OCI-LY1 (cell line): Measurements from ENCODE around the gene C3orf22.

ENCODE experiments used
- H2AFZ ChIP-seq: fragments of 200-600 bp; sonication (generic), shearing (Covaris generic); 2 replicates; pipeline ENCODE4 v1.6.0; 2014; ENCODE audit warnings: antibody characterized with exemption, mild to moderate bottlenecking, low read length
- H3F3A ChIP-seq: fragments of 200-600 bp; sonication (generic), shearing (Covaris generic); 2 replicates; pipeline ENCODE4 v1.6.0; 2014; ENCODE audit warnings: mild to moderate bottlenecking, antibody characterized with exemption, low read length, moderate library complexity; ENCODE audit not compliant: insufficient read depth
- H3K27ac ChIP-seq: fragments of 200-600 bp; sonication (generic); 2 replicates; pipeline ENCODE4 v1.5.1; 2014; ENCODE audit warnings: low read length, mixed run types, mild to moderate bottlenecking, low read depth; ENCODE audit not compliant: poor library complexity, severe bottlenecking
- H3K27me3 ChIP-seq: fragments of 200-600 bp; sonication (generic); 2 replicates; pipeline ENCODE4 v1.6.0; 2014; ENCODE audit warnings: antibody characterized with exemption, mild to moderate bottlenecking, low read length, moderate library complexity; ENCODE audit not compliant: insufficient read depth
- H3K36me3 ChIP-seq: fragments of 200-600 bp; sonication (generic); 2 replicates; pipeline ENCODE4 v1.6.1; 2014; ENCODE audit warnings: mild to moderate bottlenecking, antibody characterized with exemption, low read length, moderate library complexity, mixed read lengths; ENCODE audit not compliant: insufficient read depth
- H3K4me1 ChIP-seq: fragments of 200-600 bp; sonication (generic); 2 replicates; pipeline ENCODE4 v1.5.1; 2014; ENCODE audit warnings: mild to moderate bottlenecking, low read length, moderate library complexity; ENCODE audit not compliant: insufficient read depth, severe bottlenecking
- H3K4me2 ChIP-seq: fragments of 200-600 bp; sonication (generic), shearing (Covaris generic); 2 replicates; pipeline ENCODE4 v1.6.1; 2014; ENCODE audit warnings: low read length
- H3K4me3 ChIP-seq: fragments of 200-600 bp; sonication (generic); 2 replicates; pipeline ENCODE4 v1.5.1; 2014; ENCODE audit warnings: low read length, low read depth, mild to moderate bottlenecking, mixed read lengths; ENCODE audit not compliant: poor library complexity, severe bottlenecking
- H3K79me2 ChIP-seq: fragments of 200-600 bp; shearing (Covaris generic); 2 replicates; pipeline ENCODE4 v1.6.1; 2016; ENCODE audit warnings: mixed run types, low read length, mixed read lengths; ENCODE audit not compliant: insufficient read depth
- H3K9ac ChIP-seq: fragments of 200-600 bp; sonication (generic), shearing (Covaris generic); 2 replicates; pipeline ENCODE4 v1.6.1; 2014; ENCODE audit warnings: mild to moderate bottlenecking, low read length, mixed read lengths
- H3K9me2 ChIP-seq: fragments of 200-600 bp; sonication (generic), shearing (Covaris generic); 2 replicates; pipeline ENCODE4 v1.6.1; 2014; ENCODE audit warnings: low read depth, mild to moderate bottlenecking, low read length, mixed read lengths
- H3K9me3 ChIP-seq: fragments of 200-600 bp; shearing (Covaris generic); 2 replicates; pipeline ENCODE4 v1.6.1; 2014; ENCODE audit warnings: low read length, mixed read lengths
- H4K20me1 ChIP-seq: fragments of 200-600 bp; sonication (generic), shearing (Covaris generic); 2 replicates; pipeline ENCODE4 v1.6.0; 2016; ENCODE audit warnings: mild to moderate bottlenecking, low read length; ENCODE audit not compliant: insufficient read depth
- CTCF ChIP-seq: fragments of 200-600 bp; sonication (generic), shearing (Covaris generic); IDR thresholded peaks from 2 replicates; pipeline ENCODE4 v1.5.1; 2017; ENCODE audit warnings: mild to moderate bottlenecking, antibody characterized with exemption, low read length, moderate library complexity, mixed read lengths
- EZH2 ChIP-seq: fragments of 200-600 bp; sonication (generic), shearing (Covaris generic); IDR thresholded peaks from 2 replicates; pipeline ENCODE4 v1.8.0; 2017; ENCODE audit warnings: borderline replicate concordance, mixed run types, mild to moderate bottlenecking, antibody characterized with exemption, low read length, moderate library complexity, mixed read lengths

The C3orf22 gene

GRCh38 chr3:126545544-126545943, 13.2 kb downstream of the C3orf22 start:
- Histone ChIP-seq H3K9me3 (no peaks in the 10 kb centered on the region), H3K79me2 (no peaks in the 10 kb centered on the region)

GRCh38 chr3:126544596-126545281, 14.0 kb downstream of the C3orf22 start:
- Histone ChIP-seq H3F3A (no peaks in the 10 kb centered on the region), H3K79me2 (no peaks in the 10 kb centered on the region), H3K9me2 (no peaks in the 10 kb centered on the region), H3K36me3 (no peaks in the 10 kb centered on the region), H4K20me1 (no peaks in the 10 kb centered on the region), H3K27me3 (no peaks in the 10 kb centered on the region), H3K9ac (no peak overlapping the region), H3K4me3 (no peak overlapping the region), H3K4me2 (no peak overlapping the region), H3K27ac (no peak overlapping the region), H2AFZ (no peak overlapping the region), H3K4me1 (no peaks in the 10 kb centered on the region), H3K9me3 (no peaks in the 10 kb centered on the region)
- TF ChIP-seq CTCF, result no peak
- no peak for TF ChIP-seq EZH2

More at GRCh38 chr3:126545544-126545943, 13.2 kb downstream of the C3orf22 start:
- Histone ChIP-seq H3K4me2 (no peak overlapping the region), H3K4me1 (no peaks in the 10 kb centered on the region), H3K36me3 (no peaks in the 10 kb centered on the region), H3K9me2 (no peaks in the 10 kb centered on the region), H3K27ac (no peak overlapping the region), H3K9ac (no peak overlapping the region), H3K4me3 (no peak overlapping the region), H3K27me3 (no peaks in the 10 kb centered on the region), H3F3A (no peaks in the 10 kb centered on the region), H4K20me1 (no peaks in the 10 kb centered on the region), H2AFZ (no peak overlapping the region)
- no peak for TF ChIP-seq EZH2
- TF ChIP-seq CTCF, result no peak

- Histone ChIP-seq H3K4me1 (no peaks in the 10 kb centered on the region), H3K36me3 (no peaks in the 10 kb centered on the region), H2AFZ (no peak overlapping the region), H3K79me2 (no peaks in the 10 kb centered on the region), H3K27me3 (no peaks in the 10 kb centered on the region), H3K9ac (no peak overlapping the region), H3K4me2 (no peak overlapping the region), H4K20me1 (no peaks in the 10 kb centered on the region), H3K9me3 (no peaks in the 10 kb centered on the region), H3K9me2 (no peaks in the 10 kb centered on the region), H3K27ac (no peak overlapping the region), H3F3A (no peaks in the 10 kb centered on the region), H3K4me3 (no peak overlapping the region)
- TF ChIP-seq EZH2 (no peak), CTCF (no peak)
Measured at GRCh38 chr3:126543457-126544061, 15.2 kb downstream of the C3orf22 start.
